ENCODE results near the gene POR.
"Not testable (repeated sequence)": the region's sequence is repeated elsewhere in the genome, so short reads cannot be mapped to it uniquely, and the experiment has no call there.

Gene POR

GRCh38 chr7:75906991-75907667 lies 7.8 kb upstream of the POR start:
- H3K27ac ChIP-seq = peak overlapping the region in 4 of 11 experiments; percentile 18 to 84 (median 54); a peak in 6 of 22 replicates
- peak overlapping the region in 5 of 11 experiments; percentile 71 to 88 (median 84); a peak in 7 of 22 replicates for H3K4me2 ChIP-seq
- no peaks in the 10 kb centered on the region for H3K27me3 ChIP-seq
- no peak overlapping the region for H3K4me3 ChIP-seq
- no peak overlapping the region for H3K9ac ChIP-seq
- no peaks in the 10 kb centered on the region for H4K20me1 ChIP-seq
- no peaks in the 10 kb centered on the region for H3K36me3 ChIP-seq
- no peaks in the 10 kb centered on the region for H3K9me3 ChIP-seq (replicated peaks in 1 of 11)
- no peak for TF ChIP-seq Cebpa-rat (IDR thresholded peaks at IDR 0.05)
- H3K4me1 ChIP-seq = peaks cover 10 to 67% (median 40%) of the 10 kb centered on the region in 10 experiments; a peak in 19 of 20 replicates

- H3K4me3 ChIP-seq; H3K27me3 ChIP-seq; H3K9ac ChIP-seq; H3K9me3 ChIP-seq (replicated peaks in 1 of 11); H3K36me3 ChIP-seq; H4K20me1 ChIP-seq: not testable (repeated sequence)
- Histone ChIP-seq H3K4me2 (peak overlapping the region in 2 of 11 experiments; percentile 71 to 83; a peak in 4 of 22 replicates), H3K4me1 (peaks cover 10 to 67% (median 40%) of the 10 kb centered on the region in 10 experiments; a peak in 19 of 20 replicates), H3K27ac (peak overlapping the region in 2 of 11 experiments; percentile 34 to 84; a peak in 3 of 22 replicates)
These were observed 7.3 kb upstream of the POR start for GRCh38 chr7:75907668-75908039.

GRCh38 chr7:75909521-75910132 lies 5.3 kb upstream of the POR start:
- Histone ChIP-seq H3K9ac (no peak overlapping the region), H4K20me1 (no peaks in the 10 kb centered on the region), H3K4me1 (peaks cover 19 to 67% (median 43%) of the 10 kb centered on the region in 10 experiments), H3K4me2 (peak overlapping the region in 1 of 11 experiments; percentile 18; a peak in 1 of 22 replicates), H3K27ac (no peak overlapping the region), H3K9me3 (replicated peaks in 1 of 11) (no peaks in the 10 kb centered on the region), H3K4me3 (no peak overlapping the region), H3K27me3 (no peaks in the 10 kb centered on the region), H3K36me3 (no peaks in the 10 kb centered on the region)
- TF ChIP-seq Cebpa-rat (IDR thresholded peaks at IDR 0.05) = no peak

- H3K27me3 ChIP-seq; H3K9ac ChIP-seq; H3K4me3 ChIP-seq; H3K27ac ChIP-seq; H3K36me3 ChIP-seq; H3K9me3 ChIP-seq (replicated peaks in 1 of 11): not testable (repeated sequence)
- peaks cover 20 to 56% (median 30%) of the 10 kb centered on the region in 10 experiments for H3K4me1 ChIP-seq
- H4K20me1 ChIP-seq = peaks cover 0 to 12% (median 11%) of the 10 kb centered on the region in 11 experiments; a peak in 17 of 22 replicates
- peak overlapping the region in 4 of 11 experiments; percentile 12 to 24 (median 21); a peak in 3 of 22 replicates for H3K4me2 ChIP-seq
These were observed 3.8 kb upstream of the POR start for GRCh38 chr7:75911186-75911585.

DNA sequence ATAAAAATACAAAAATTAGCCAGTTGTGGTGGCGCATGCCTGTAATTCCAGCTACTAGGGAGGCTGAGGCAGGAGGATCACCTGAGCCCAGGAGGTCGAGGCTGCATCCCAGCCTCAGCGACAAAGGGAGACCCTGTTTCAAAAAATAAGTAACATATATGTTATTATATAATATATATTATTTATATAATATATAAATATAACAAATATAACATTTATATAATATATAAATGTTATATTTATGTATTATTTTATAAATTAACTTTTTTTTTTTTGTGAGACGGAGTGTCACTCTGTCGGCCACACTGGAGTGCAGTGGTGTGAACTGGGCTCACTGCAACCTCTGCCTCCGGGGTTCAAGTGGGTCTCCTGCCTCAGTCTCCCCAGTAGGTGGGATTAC lies 1.5 kb upstream of the POR start:
- H3K36me3 ChIP-seq = peaks cover 0 to 9% (median 4%) of the 10 kb centered on the region in 11 experiments; a peak in 6 of 22 replicates
- no peaks in the 10 kb centered on the region for H3K27me3 ChIP-seq
- H3K4me1 ChIP-seq = peaks cover 22 to 56% (median 37%) of the 10 kb centered on the region in 10 experiments
- H3K4me3 ChIP-seq = no peak overlapping the region
- peak overlapping the region in 8 of 11 experiments; percentile 91 to 98 (median 94); a peak in 9 of 22 replicates for H3K4me2 ChIP-seq
- no peak overlapping the region for H3K27ac ChIP-seq
- TF ChIP-seq Cebpa-rat (IDR thresholded peaks at IDR 0.05) = no peak
- no peaks in the 10 kb centered on the region for H3K9me3 ChIP-seq (replicated peaks in 1 of 11)
- no peak overlapping the region for H3K9ac ChIP-seq
- H4K20me1 ChIP-seq = peaks cover 21 to 34% (median 33%) of the 10 kb centered on the region in 11 experiments; a peak in 20 of 22 replicates

DNA sequence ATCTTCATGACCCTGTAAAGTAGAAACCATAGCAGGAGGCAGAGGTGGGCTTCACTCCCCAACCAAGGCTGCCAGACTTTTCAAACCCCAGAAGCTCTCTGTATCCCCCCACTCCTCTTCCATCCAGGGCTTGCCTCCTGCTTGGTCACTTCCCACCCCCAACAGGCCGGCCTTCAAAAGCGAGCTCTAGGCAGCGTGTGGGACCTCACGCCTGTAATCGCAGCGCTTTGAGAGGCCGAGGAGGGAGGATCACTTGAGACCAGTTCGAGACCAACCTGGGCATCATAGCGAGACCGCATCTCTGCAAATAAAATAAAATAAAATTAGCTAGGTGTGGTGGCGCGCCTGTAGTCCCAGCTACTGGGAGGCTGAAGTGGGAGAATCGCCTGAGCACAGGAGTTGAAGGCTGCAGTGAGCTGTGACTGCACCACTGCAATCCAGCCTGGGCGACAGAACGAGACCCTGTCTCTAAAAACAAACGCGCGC lies 743 bp upstream of the POR start:
- Histone ChIP-seq H3K27me3 (no peaks in the 10 kb centered on the region), H3K4me3 (peak overlapping the region; percentile 76 to 100 (median 96)), H4K20me1 (peaks cover 29 to 42% (median 41%) of the 10 kb centered on the region in 11 experiments; a peak in 21 of 22 replicates), H3K4me1 (peaks cover 22 to 60% (median 40%) of the 10 kb centered on the region in 10 experiments), H3K9ac (peak overlapping the region; percentile 82 to 97 (median 93)), H3K36me3 (peaks cover 0 to 13% (median 5%) of the 10 kb centered on the region in 11 experiments; a peak in 6 of 22 replicates), H3K9me3 (replicated peaks in 1 of 11) (no peaks in the 10 kb centered on the region), H3K27ac (peak overlapping the region; percentile 75 to 91 (median 88); a peak in 21 of 22 replicates), H3K4me2 (peak overlapping the region; percentile 88 to 98 (median 93))
- TF ChIP-seq Cebpa-rat (IDR thresholded peaks at IDR 0.05) = no peak

DNA sequence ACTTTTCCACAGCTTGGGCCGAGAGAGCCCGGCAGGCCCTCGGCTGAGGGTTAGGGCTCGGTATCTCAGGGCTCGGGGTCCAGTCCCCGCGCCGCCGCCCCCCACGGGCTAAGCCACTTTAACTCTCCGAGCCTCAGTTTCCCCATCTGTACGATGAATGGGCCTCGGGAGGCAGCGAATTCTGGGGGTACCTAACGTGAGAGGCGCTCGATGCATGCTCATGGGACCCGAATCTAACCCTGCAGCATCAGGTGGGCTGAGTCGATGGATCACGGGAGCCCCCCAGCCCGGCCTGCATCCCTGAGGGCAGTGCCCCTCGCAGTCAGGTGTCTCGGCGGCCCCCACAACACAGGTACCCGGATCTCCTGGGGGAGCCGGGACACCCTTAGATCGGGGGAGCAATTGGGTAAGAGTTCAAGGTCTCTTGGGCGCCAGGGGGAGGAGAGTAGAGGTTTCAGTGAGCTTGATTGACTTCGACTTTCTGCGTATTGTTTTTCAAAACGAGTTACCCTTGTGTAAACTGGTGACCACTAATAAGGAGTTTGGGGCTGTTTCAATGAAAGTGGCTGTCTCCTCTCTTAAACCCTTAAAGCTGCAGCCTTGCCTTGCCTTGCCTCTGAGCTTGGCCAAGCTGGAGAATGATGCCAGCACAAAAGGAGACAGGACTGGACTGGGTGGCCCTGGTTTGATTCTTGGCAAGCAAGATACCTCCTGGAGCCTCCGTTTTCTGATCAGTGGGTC lies 631 bp downstream of the POR start:
- peak overlapping the region; percentile 76 to 100 (median 96) for H3K4me3 ChIP-seq
- H3K4me2 ChIP-seq = peak overlapping the region; percentile 91 to 96 (median 94)
- peak overlapping the region; percentile 84 to 97 (median 93) for H3K9ac ChIP-seq
- peak overlapping the region; percentile 79 to 91 (median 89) for H3K27ac ChIP-seq
- H4K20me1 ChIP-seq = peaks cover 42 to 56% (median 54%) of the 10 kb centered on the region in 11 experiments
- no peak for TF ChIP-seq Cebpa-rat (IDR thresholded peaks at IDR 0.05)
- no peaks in the 10 kb centered on the region for H3K27me3 ChIP-seq
- H3K9me3 ChIP-seq (replicated peaks in 1 of 11) = no peaks in the 10 kb centered on the region
- peaks cover 29 to 65% (median 48%) of the 10 kb centered on the region in 10 experiments for H3K4me1 ChIP-seq
- H3K36me3 ChIP-seq = peaks cover 0 to 17% (median 5%) of the 10 kb centered on the region in 11 experiments; a peak in 6 of 22 replicates

- no peaks in the 10 kb centered on the region for H3K27me3 ChIP-seq
- peaks cover 35 to 68% (median 52%) of the 10 kb centered on the region in 10 experiments for H3K4me1 ChIP-seq
- peak overlapping the region in 10 of 11 experiments; percentile 79 to 91 (median 90); a peak in 16 of 22 replicates for H3K27ac ChIP-seq
- peaks cover 49 to 63% (median 61%) of the 10 kb centered on the region in 11 experiments for H4K20me1 ChIP-seq
- no peaks in the 10 kb centered on the region for H3K9me3 ChIP-seq (replicated peaks in 1 of 11)
- H3K4me3 ChIP-seq = peak overlapping the region; percentile 76 to 100 (median 96)
- H3K36me3 ChIP-seq = peaks cover 0 to 20% (median 5%) of the 10 kb centered on the region in 11 experiments; a peak in 8 of 22 replicates
- TF ChIP-seq Cebpa-rat (IDR thresholded peaks at IDR 0.05) = no peak
- peak overlapping the region; percentile 84 to 97 (median 93) for H3K9ac ChIP-seq
- peak overlapping the region; percentile 91 to 96 (median 94) for H3K4me2 ChIP-seq
These were observed 1.3 kb downstream of the POR start for GRCh38 chr7:75916259-75916658.

Measured in BLaER1 treated with 17β-estradiol and CSF1 and Interleukin-3, amounts not matched to agents 10 nM and 100 nM (cell line).